Stimulated activated CD4-positive, alpha-beta T cell treated with anti-CD3 and anti-CD28 coated beads, TNF-alpha, amount 100 ng/mL, for 4 hours (primary cell): Measurements from ENCODE around the gene DAZ2.
"Not testable (repeated sequence)": the region's sequence is repeated elsewhere in the genome, so short reads cannot be mapped to it uniquely, and the experiment has no call there.

Experiments used
- DNase-seq, 3 experiments: peaks; one replicate each; pipeline ENCODE4 v3.0.0-alpha.2; 2020; ENCODE audit warnings: low read depth in 3 of 3

DAZ2 gene, protein sequence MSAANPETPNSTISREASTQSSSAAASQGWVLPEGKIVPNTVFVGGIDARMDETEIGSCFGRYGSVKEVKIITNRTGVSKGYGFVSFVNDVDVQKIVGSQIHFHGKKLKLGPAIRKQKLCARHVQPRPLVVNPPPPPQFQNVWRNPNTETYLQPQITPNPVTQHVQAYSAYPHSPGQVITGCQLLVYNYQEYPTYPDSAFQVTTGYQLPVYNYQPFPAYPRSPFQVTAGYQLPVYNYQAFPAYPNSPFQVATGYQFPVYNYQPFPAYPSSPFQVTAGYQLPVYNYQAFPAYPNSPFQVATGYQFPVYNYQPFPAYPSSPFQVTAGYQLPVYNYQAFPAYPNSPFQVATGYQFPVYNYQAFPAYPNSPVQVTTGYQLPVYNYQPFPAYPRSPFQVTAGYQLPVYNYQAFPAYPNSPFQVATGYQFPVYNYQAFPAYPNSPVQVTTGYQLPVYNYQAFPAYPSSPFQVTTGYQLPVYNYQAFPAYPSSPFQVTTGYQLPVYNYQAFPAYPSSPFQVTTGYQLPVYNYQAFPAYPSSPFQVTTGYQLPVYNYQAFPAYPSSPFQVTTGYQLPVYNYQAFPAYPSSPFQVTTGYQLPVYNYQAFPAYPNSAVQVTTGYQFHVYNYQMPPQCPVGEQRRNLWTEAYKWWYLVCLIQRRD

GRCh38 chrY:23219233-23219632 lies at the start of gene DAZ2:
DAZ2 (plus strand) TSS chrY:23219533; CDS start chrY:23219741, 208 bp downstream.
- not testable (repeated sequence) for DNase-seq

- DNase-seq: not testable (repeated sequence)
Measured at GRCh38 chrY:23198908-23199307, 20.4 kb upstream of the DAZ2 start, which contains the start of gene DAZ1. DAZ1 (minus strand) TSS chrY:23199008; CDS start chrY:23198800, 208 bp downstream.

GRCh38 chrY:23207455-23207854 lies 11.9 kb upstream of the DAZ2 start:
- not testable (repeated sequence) for DNase-seq

- DNase-seq: not testable (repeated sequence)
Measured at GRCh38 chrY:23209802-23210495, 9.4 kb upstream of the DAZ2 start.

GRCh38 chrY:23210681-23211080 lies 8.7 kb upstream of the DAZ2 start:
- not testable (repeated sequence) for DNase-seq
